Medulla oblongata (tissue), 1 donor: ENCODE data around the gene LIX1L.
"Not testable (repeated sequence)": the region's sequence is repeated elsewhere in the genome, so short reads cannot be mapped to it uniquely, and the experiment has no call there.

ENCODE experiments used
- DNase-seq: peaks from one replicate; pipeline ENCODE4 v3.0.0-alpha.2; 2015; ENCODE audit errors: extremely low spot score

Gene LIX1L

GRCh38 chr1:145936247-145936646 lies 21.6 kb downstream of the LIX1L start:
- DNase-seq, result peak; percentile 19

- DNase-seq, result no peak
Measured at GRCh38 chr1:145935708-145936107, 22.1 kb downstream of the LIX1L start.

GRCh38 chr1:145932522-145933009 lies 25.3 kb downstream of the LIX1L start:
- not testable (repeated sequence) for DNase-seq

GRCh38 chr1:145927916-145928643 lies 29.7 kb downstream of the LIX1L start:
- DNase-seq, result no peak

GRCh38 chr1:145927063-145927886 lies 30.5 kb downstream of the LIX1L start, which contains the start of gene RBM8A:
Gene RBM8A (minus strand): TSS chr1:145927484. CDS start chr1:145927426, 58 bp downstream.
- DNase-seq, result peak; percentile 99

- DNase-seq, result no peak
Measured at GRCh38 chr1:145926686-145927062, 31.1 kb downstream of the LIX1L start.

GRCh38 chr1:145922266-145922665 lies 35.6 kb downstream of the LIX1L start:
- no peak for DNase-seq

- DNase-seq, result not testable (repeated sequence)
Measured at GRCh38 chr1:145920297-145920696, 37.5 kb downstream of the LIX1L start.

- DNase-seq, result peak; percentile 45
Measured at GRCh38 chr1:145918992-145919939, 38.6 kb downstream of the LIX1L start.

GRCh38 chr1:145918144-145918991 lies 39.4 kb downstream of the LIX1L start, which contains the start of gene PEX11B:
Gene PEX11B (minus strand): TSS chr1:145918717. CDS start chr1:145918688, 29 bp downstream.
- DNase-seq, result peak; percentile 93

GRCh38 chr1:145917595-145917994 lies 40.2 kb downstream of the LIX1L start:
- DNase-seq, result no peak

GRCh38 chr1:145916745-145917144 lies 41.1 kb downstream of the LIX1L start:
- DNase-seq, result no peak

- no peak for DNase-seq
Measured at GRCh38 chr1:145912128-145912641, 45.6 kb downstream of the LIX1L start.

GRCh38 chr1:145908653-145909052 lies 49.2 kb downstream of the LIX1L start:
- no peak for DNase-seq

GRCh38 chr1:145906954-145907753 lies 50.7 kb downstream of the LIX1L start:
- no peak for DNase-seq

- no peak for DNase-seq
Measured at GRCh38 chr1:145901312-145902021, 56.4 kb downstream of the LIX1L start.

- DNase-seq, result no peak
Measured at GRCh38 chr1:145898756-145899155, 59.1 kb downstream of the LIX1L start.

- DNase-seq, result no peak
Measured at GRCh38 chr1:145897969-145898368, 59.8 kb downstream of the LIX1L start.

- no peak for DNase-seq
Measured at GRCh38 chr1:145895471-145895870, 62.3 kb downstream of the LIX1L start.
